ENCODE results near the gene GPR62.

DNA sequence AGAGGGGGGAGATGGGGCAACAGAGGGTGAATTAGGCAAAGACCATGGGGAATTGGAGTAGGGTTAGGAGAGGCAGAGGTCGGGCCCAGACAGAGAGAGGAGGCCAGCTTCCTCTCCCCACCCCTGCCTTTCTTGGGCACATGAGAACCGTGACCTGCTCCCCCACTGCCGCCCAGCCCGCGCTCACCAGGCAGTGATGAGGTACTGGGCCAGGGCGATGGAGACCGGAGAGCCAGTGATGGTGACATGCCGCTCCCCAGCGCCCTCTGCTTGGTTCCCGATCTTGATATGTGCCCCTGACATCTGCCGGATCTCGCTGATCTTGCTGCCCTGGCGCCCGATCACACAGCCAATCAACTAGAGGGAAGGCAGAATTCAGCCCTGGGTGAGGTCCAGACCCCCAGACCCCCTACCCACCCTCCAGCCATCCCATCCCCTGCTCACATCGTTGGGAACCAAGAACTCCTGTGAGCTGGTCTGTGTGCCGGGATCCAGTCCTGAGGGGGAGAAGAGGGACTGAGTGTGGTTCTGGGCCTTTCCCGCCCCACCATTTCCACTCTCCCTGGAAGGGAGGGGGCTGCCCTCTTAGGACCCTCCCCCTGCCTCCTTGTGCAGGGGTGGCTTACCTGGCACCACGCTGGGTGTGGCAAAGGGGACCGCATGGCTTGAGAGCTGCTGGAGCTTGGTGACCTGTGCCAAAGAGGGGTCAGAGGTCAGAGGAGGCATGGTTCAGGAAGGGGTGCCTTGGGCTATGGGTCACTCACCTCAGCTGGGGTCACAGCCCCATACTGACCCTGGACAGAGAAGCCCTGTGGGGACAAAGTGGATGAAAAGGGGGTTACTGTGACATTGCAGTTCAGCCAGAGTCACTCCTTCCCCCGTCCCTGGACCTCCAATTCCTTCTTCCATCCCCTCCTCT lies 3.7 kb downstream of the GPR62 start:
- no peak for TF ChIP-seq EZH2 (IDR thresholded peaks at IDR 0.05; ENCODE audit: insufficient read depth, poor library complexity, severe bottlenecking)
- no peak for TF ChIP-seq EZH2phosphoT487 (IDR thresholded peaks at IDR 0.05; ENCODE audit: insufficient read depth, low read depth)

Measured in GM23248 (cell line).